ENCODE data around the gene PNP. TPM values are rescaled to one million over a fixed set of nuclear protein-coding genes. Genes with fewer than 3 reads are reported as not detected.

The PNP gene
- total and polyA plus RNA-seq, 10 of the 15 experiments (the other 5 are each of a cell fraction or from before 2014, with no cell fraction given): 103 to 215 (median 138) TPM

DNA sequence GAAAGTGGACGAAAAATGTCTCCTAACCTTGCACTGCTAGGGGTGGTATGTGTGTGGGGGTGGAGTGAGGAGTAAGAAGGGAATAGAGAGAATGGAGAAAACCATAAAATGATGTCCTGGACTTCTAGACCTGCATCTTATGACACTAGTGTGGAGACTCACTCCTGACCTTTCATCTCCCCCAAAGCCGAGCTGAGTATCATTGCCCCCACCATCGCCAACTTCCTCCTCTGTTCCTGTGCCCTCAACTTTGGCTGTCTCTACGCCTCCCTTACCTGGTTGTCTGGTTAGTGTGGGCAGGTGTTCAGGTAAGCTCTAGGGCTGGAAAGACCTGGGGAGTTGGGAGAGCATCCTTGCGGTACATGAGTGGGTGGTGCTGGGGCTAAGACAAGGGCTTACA lies 28.7 kb upstream of the PNP start:
- POLR2A ChIA-PET: no interaction called here
- Histone ChIP-seq H3K27ac (ENCODE audit: control insufficient read depth, insufficient read depth) (no peak overlapping the region), H3K4me3 (no peak overlapping the region)

More for the DNA sequence above, 28.7 kb upstream of the PNP start:
- Histone ChIP-seq H3K36me3 (ENCODE audit: control insufficient read depth in 2 of 2, insufficient read depth in 2 of 2, low read length in 1 of 2) (no peaks in the 10 kb centered on the region), H4K20me1 (ENCODE audit: control insufficient read depth, insufficient read depth) (no peaks in the 10 kb centered on the region), H3K79me2 (ENCODE audit: control insufficient read depth, insufficient read depth, low read length) (no peaks in the 10 kb centered on the region), H3K27me3 (replicated peaks in 1 of 2; ENCODE audit: control insufficient read depth in 2 of 2, insufficient read depth in 2 of 2, low read length in 1 of 2) (no peaks in the 10 kb centered on the region), H3K9me3 (replicated peaks; ENCODE audit: control insufficient read depth, insufficient read depth, low read length) (no peaks in the 10 kb centered on the region; the same call in 2 of the 3 replicates), H3K4me1 (ENCODE audit: control insufficient read depth, insufficient read depth, low read length) (no peaks in the 10 kb centered on the region), H3K9ac (ENCODE audit: control insufficient read depth, insufficient read depth, low read length) (no peak overlapping the region), H3K4me2 (ENCODE audit: control insufficient read depth, insufficient read depth) (no peak overlapping the region), H2AFZ (ENCODE audit: control insufficient read depth, low read depth, low read length) (no peak overlapping the region)
- SMC1A ChIA-PET (ENCODE audit: uncharacterized antibody, unreplicated experiment): interaction anchor here (0.9 kb wide), 1 partner anchor 13 kb away, joined by 3 read pairs; no protein-coding TSS in a partner anchor
- BruUV-seq (replicated peaks): no TSS peak
- ATAC-seq (no peak), FAIRE-seq (peak; percentile 31), DNase-seq (ENCODE audit: low read depth, low spot score) (no peak)
- in situ Hi-C loops (cut with MboI): no loop called here
- TF ChIP-seq HSF1 (IDR thresholded peaks at IDR 0.05; ENCODE audit: low read depth, low read length) (no peak), RAD21 (IDR thresholded peaks at IDR 0.05; ENCODE audit: insufficient read depth, low read depth, low read length) (no peak), IRF4 (IDR thresholded peaks at IDR 0.05; ENCODE audit: low read depth, low read length) (no peak), RFX5 (IDR thresholded peaks at IDR 0.05; ENCODE audit: low read depth, low read length) (no peak), MXI1 (IDR thresholded peaks at IDR 0.05; ENCODE audit: low read depth, low read length) (no peak), CHD1 (IDR thresholded peaks at IDR 0.05; ENCODE audit: low read depth, low read length) (no peak), HDAC2 (IDR thresholded peaks at IDR 0.05) (no peak), YY1 (IDR thresholded peaks at IDR 0.05; ENCODE audit: low read depth, low read length) (no peak), POLR2AphosphoS2 (IDR thresholded peaks at IDR 0.05; ENCODE audit: low read depth, low read length) (no peak), CEBPZ (IDR thresholded peaks at IDR 0.05; ENCODE audit: low read depth, low read length) (no peak), NBN (IDR thresholded peaks at IDR 0.05) (no peak)
- TF ChIP-seq, protein P1, sequence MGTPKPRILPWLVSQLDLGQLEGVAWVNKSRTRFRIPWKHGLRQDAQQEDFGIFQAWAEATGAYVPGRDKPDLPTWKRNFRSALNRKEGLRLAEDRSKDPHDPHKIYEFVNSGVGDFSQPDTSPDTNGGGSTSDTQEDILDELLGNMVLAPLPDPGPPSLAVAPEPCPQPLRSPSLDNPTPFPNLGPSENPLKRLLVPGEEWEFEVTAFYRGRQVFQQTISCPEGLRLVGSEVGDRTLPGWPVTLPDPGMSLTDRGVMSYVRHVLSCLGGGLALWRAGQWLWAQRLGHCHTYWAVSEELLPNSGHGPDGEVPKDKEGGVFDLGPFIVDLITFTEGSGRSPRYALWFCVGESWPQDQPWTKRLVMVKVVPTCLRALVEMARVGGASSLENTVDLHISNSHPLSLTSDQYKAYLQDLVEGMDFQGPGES (IDR thresholded peaks at IDR 0.05): no peak
- 63% methylated on average over 5 of the region's 5 CpGs for WGBS (ENCODE audit: insufficient coverage, insufficient replicate concordance, low lambda C conversion rate, missing lambda C conversion rate)
- intact Hi-C loops (cut with micrococcal nuclease; ENCODE audit: unreplicated experiment): no loop called here
- RAD21 ChIA-PET (ENCODE audit: unreplicated experiment): interaction anchor here (0.6 kb wide), 1 partner anchor 25 kb away, joined by 3 read pairs; no protein-coding TSS in a partner anchor
- CTCF ChIA-PET: interaction anchor here (2.2 kb wide), 1 partner anchor 25 kb away, joined by 10 read pairs; no protein-coding TSS in a partner anchor
